Measurements from ENCODE around the gene PID1.
"Not testable (repeated sequence)": the region's sequence is repeated elsewhere in the genome, so short reads cannot be mapped to it uniquely, and the experiment has no call there.

PID1 gene

DNA sequence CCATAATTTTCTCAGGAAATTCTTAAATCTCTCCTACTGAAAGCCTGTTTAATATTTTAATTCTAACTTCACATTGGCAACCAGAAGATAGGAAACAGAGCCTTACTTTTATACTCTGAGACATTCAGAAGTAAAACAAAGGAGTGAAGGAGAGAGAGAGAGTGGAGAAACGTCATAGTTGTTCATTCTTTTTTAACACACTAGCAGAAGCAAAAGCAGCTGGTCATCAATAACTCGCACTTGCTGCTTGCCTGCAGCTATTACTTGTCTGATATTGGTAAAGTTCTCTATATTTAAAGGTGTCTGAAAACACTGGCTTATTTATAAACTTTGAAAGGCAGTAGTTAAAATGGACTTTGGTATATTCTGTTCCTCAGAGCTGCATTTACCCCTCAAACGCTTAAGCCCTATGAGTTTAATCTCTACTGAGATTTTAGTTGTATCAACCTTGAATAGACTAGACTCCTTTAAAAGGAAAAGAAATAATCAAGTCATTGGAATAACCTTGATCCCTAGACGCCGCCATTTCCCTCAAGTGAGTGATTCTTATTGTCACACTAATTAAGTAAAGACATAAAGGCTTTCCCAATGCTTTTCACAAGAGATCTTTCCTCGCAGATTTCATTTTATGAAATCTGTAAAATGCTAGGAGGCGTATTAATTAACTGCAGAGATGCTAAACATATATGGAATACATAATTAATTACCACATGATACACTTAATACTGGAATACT is 182.0 kb downstream of the PID1 start:
- no peak for DNase-seq
- intact Hi-C loops (cut with DNase I): no loop called here

DNA sequence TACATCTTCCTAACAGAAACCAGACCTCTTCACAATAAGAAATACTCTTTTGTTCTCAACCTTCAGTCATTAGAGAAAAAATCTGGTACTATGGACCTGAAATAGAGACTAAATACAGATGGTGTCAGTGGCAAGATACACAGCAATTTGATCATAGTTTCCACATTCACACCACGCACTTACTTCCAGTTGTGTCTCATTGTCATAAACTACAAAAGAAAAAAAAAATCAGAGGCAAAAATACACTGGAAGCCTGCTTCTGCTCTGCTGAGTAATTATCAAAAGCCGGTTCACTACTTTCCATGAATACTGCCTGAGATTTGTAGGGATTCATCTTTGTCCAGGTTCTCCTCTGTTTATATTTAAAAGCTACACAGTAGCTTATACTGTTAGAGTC is 182.6 kb downstream of the PID1 start:
- intact Hi-C loops (cut with DNase I): no loop called here

DNA sequence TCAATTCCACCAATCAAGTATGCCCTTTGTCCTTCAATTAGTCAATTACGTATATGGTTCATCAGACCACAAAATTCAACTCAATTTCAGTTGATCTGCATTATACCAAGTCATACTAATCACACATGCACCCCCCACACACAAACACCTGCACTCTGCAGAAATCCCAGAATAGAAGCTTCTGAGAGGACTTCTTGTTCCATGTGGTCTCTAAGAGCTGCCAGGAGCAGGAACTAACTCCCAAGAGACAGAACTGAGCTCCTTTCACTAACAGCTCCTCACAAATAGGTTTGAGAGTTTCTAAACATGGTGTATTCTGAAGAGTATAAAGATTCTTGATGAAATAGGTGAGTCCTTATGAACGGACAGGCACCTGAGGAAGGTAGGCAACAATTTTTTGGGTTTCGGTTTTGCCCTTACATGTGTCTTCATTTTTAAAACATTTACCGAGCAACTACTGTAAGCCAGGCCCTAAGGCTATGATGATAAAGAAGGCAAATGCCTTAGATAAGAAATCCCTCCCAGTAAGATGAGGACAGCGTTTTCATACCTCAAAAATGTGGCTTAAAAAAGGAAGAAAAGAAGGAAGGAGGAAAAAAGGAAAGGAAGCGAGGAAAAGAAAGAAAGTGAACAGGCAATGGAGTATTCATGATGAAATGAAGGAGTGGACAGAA is 183.1 kb downstream of the PID1 start:
- intact Hi-C loops (cut with DNase I): no loop called here
- no peak for DNase-seq

More for the DNA sequence above, 182.6 kb downstream of the PID1 start:
- no peak for DNase-seq

DNA sequence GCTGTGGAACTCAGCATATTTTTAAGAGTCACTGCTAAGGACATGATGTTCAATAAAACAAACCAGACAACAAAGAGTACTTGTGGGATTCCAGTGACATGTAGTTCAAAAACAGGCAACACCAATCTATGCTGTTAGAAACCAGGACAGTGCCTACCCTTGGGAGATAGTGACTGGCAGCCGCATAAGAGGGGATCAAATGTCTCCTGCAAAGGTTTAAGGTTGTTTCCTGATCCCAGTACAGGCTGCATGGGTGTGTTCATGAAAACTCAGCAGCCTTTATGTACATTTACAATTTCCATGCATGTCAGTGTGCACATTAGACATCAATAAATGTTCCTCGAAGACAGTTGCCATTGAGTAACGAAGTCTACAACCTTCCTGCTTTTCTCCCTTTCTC is 183.8 kb downstream of the PID1 start:
- intact Hi-C loops (cut with DNase I): no loop called here
- no peak for DNase-seq

DNA sequence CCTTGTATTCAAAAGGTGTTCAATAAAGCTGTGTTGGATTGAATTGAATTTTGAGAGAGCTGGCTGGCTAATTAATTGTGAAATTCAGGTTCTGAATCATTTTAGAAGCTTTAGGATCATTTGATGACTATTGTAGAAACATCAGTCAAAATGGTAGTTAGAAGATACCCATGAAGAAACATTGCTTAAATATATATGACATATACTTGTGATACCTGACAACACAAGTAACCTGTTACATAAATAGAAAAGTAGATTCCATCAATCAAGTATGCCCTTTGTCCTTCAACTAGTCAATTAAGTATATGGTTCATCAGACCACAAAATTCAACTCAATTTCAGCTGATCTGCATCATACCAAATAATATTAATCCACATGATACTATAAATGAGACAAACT is 185.6 kb downstream of the PID1 start:
- DNase-seq: no peak
- intact Hi-C loops (cut with DNase I): no loop called here

DNA sequence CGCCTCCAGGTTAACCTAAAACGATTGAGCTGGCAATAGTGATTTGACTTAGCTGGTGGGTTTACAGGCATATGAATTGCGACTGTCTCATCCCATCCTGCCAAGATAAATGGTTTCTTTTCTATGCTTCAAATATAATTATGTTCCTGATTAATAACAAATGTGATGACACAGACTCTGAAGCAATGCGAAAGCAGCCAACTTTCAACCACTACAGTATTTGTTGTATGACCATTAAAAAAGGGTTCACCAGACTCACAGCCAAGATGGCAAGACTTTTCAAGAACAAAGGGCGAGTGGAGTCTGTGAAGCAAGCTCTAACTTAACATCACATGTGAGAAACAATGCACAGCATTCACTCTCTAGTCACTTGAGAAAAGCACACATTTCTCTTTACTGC is 186.6 kb downstream of the PID1 start:
- intact Hi-C loops (cut with DNase I): no loop called here

DNA sequence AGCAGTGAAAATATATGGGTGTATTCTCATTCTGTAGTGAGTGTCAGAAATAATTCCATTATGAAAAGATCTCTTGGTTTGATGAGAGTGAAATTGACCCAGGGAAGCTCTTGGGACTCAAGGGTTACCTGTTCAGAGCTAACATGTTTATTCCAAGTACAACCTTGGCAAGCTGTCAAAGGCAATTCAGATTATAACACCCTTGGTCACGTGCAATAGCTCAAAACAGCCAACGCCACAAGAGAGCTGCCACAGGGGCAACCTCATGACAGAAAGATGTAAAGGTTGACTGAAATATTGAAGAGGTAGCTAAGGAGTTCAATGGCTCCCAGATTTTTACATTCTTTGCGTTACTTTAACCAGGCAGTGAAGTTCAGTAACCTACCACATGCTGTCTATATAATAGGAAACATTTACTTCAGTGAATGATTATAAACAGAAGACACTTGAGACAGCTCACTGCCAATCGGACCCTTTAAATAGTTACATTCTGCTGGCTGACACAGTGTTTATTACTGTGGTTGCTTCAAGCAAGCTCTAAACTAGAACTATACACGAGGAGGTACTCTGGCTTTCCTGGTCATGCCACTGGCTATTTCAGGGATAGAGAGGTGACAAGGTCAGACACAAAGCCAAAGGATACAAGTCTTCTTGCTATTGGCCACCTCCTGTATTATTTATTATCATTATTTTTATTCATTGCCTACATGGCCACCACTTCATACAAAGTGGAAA is 187.3 kb downstream of the PID1 start:
- DNase-seq: no peak
- intact Hi-C loops (cut with DNase I): no loop called here

More for the DNA sequence above, 186.6 kb downstream of the PID1 start:
- DNase-seq: no peak

DNA sequence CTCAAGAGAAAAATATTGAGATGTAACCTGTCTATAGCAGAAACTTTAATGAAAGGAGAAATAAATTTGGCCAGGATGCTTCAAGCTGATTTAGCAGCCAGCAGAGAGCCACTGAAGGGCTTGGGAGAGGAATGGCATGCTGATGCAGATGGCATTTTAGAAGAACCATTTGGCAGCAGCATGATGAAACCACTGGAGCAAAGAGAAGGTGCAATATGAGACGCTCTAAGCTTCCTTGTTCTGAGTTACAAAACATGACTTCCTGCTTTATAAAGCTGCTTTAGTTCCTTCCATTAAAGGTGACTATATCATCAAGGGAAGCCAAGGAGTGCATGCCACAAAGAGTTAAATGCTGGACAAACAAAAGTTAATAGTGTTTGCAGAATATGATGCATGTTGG is 189.7 kb downstream of the PID1 start:
- no peak for DNase-seq
- intact Hi-C loops (cut with DNase I): no loop called here

DNA sequence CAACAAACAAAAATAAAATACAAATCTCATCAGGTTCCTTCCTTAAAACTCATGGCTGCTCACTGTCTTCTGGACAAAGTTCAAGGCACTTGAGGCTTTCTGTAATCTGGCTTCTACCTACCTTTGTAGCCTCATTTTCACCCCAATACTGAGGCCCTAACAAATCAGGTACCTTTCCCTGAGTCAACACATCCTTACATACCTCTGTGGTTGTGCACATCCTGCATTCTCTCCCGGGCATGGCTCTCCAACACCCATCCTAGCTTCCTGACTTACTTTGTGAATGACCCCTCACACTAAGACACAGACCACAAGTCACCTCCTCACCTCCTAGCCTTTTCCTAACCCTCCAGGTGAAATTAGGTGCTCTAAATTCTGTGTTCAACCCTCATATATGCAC is 190.9 kb downstream of the PID1 start:
- no peak for DNase-seq
- intact Hi-C loops (cut with DNase I): no loop called here

DNA sequence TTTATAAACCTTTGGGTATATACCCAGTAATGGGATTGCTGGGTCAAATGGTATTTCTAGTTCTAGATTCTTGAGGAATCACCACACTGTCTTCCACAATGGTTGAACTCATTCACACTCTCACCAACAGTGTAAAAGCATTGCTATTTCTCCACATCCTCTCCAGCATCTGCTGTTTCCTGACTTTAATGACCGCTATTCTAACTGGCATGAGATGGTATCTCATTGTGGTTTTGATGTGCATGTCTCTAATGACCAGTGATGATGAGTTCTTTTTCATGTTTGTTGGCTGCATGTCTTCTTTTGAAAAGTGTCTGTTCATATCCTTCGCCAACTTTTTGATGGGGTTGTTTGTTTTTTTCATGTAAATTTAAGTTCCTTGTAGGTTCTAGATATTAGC is 194.2 kb downstream of the PID1 start:
- intact Hi-C loops (cut with DNase I); DNase-seq: not testable (repeated sequence)

DNA sequence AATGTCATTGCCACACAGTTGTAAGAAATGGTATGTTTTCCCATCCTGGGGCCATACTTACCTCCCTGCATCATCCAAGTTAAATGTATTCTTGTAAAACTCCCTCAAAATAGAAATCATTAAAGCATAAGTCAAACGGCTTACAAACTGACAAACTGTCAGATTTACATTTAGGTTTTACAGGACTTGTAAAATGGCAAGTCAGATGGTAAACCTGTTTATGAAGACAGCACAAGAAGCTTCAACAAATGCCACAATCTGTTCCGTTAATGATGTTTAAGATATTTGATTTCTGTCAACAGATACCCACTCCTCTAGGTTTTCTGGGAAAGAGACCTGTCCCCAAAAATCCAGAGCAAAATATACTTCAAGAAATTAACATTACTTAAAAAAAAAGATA is 197.2 kb downstream of the PID1 start:
- intact Hi-C loops (cut with DNase I): no loop called here

DNA sequence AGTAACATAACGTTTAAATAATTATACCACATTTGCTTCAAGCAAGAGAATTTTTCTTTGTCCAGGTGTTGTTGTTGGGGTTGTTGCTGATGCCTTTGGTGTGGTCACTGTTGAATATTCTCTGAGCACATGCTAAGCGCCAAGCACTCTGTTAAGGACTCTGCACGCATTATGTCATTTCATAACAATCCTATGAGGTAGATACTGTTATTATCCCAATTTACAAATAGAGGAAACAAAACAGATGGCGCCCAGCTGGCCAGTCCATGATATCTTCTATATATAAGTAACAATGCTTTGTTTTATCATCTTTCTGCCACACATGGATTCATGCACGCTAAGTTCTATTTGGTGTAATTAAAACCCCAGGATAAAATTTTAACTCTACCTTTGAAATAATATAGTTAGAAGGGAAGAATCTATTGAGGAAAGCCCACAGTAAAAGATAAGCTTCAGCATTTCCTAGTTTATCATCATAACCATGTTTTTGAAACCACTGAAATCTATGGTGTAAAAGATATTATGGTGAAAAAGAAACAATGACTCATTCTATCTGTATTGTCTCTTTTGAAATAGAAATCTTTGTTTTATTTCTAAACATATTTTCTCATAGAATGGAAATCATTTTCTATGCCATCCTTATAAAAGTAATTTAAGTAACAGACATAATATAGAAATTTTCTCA is 199.7 kb downstream of the PID1 start:
- DNase-seq: no peak
- intact Hi-C loops (cut with DNase I): no loop called here

More for the DNA sequence above, 197.2 kb downstream of the PID1 start:
- DNase-seq: no peak

DNA sequence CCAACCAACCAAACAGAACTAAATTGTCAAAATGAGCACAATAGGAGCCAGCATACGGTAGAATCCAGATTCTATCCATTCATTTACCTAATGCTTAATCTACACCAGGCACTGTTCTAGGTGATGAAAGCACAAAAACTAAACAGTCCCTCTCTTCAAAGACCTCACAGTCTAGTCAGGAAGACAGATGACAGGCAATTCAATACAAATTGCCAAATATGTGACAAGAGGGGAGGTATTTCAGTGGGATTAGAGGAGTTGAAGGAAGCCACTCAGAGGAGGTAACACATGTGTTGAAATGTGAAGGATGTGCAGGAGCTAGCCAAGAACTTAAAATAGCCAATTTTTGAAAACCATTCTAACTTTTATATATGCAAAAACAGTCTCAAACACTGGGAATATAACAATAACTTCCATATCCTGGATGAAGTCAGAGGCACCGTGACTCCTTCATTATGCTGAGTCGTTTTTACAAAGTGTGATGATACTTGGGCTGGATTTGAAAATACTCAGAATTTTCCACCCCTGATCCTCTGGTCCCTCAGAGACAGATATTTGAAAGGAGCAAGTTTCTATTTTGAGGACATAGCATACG is 204.9 kb downstream of the PID1 start:
- no peak for DNase-seq
- intact Hi-C loops (cut with DNase I): no loop called here

DNA sequence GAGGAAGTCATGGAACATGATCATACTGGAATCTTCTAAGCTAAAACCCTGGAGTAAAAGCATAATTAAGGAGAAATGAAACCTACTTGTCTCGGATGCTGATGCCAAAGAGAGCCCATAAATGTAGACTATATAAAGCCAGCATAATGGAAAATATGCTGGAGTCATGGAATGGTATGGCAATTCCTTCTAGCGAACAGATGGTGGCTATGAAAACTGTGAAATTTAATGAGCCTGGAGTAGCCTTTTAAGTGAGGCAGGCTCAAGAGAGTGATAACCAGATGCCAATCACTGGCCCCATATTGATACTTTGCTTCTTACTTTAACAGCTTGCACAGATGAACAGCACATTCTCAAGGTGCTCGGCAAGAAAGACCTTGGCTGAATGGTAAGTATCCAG is 206.3 kb downstream of the PID1 start:
- no peak for DNase-seq
- intact Hi-C loops (cut with DNase I): no loop called here

DNA sequence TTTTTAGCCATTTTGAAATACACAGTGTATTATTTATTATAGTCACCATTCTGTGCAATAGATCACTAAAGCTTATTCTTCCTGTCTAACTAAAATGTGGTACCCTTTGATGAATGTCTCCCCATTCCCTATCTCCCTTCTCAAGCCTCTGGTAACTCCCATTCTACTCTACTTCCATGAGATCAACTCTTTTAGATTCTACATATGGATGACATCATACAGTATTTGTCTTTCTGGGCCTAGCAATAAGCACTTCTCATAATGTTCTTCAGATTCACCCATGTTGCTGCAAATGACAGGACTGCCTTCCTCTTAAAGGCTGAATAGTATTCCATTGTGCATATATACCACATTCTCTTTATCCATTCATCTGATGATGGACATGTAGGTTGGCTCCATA is 210.9 kb downstream of the PID1 start:
- no peak for DNase-seq
- intact Hi-C loops (cut with DNase I): no loop called here

DNA sequence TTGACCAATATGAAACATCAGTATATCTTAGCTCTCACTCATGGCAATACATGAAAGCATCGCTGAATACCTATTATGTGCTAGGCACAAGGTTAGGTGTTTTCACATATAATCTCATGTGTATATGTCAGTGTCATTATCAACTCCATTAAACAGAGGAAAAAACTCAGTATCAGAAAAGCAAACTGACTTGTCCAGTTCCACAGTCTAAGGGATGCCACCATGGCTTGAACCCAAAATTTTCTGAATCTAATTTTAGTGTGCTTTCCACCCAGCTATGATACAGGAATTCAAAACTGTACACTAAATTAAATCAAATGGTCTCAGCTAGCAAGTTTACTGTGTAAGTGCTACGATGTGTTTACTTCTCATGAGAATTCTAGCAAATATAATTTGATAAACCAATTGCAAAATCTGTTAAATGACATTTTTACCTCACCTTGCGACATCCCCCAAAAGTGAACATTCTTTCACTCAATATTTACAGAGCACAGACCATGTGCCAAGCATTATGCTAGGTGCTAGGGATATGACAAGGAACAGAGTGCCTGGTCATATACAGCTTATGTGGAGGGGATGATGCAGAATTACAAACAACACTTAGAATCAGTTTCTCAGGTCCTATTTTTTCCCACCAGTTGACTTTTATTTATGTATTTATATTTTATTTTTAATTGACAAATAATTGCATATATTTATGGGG is 211.6 kb downstream of the PID1 start:
- intact Hi-C loops (cut with DNase I): no loop called here
- DNase-seq: no peak

DNA sequence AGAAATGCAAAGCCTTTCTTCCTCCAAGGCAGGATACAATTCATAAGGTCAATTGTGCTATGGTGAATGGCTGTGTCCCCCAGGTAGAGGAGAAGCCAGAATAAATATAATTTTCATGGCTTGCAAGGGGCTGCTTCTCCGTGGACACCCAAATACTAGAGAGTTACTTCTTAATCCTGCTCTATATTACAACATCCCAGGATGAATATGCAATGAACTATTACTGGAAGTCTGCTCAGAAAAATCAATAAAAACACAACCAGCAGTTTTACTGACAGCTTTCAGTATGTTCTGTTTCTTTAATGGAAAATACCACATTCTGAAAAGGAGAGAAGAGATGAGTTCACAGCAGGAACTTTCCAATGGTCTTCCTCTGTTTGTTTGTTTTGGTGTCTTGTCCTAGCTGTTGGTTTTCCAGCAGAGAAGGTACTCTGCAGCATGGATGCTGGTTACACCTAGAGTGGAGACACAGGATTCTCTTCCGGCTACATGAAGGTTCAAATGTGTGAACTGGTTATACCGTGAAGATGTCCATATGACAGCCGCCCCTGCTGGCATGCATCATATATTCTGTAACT is 213.0 kb downstream of the PID1 start:
- intact Hi-C loops (cut with DNase I): no loop called here
- no peak for DNase-seq

DNA sequence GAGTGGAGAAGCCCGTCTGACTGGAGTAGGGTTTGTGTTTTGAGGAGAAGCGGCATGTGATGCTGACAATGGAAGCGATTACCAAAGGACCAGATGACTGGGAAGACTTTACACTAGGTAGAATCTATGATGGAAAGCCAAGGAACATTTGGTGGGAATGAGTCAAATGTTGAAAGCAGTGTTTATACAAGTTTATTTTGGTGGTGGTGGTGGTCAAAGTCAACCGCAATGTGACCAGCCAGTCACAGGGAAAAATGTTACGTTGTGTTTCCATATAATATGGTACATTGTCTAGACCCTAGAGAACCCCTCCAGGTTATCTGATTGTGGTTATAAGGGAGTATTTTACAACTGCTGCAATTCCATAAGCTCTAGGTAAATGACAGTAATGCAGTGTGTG is 216.8 kb downstream of the PID1 start:
- no peak for DNase-seq
- intact Hi-C loops (cut with DNase I): no loop called here

DNA sequence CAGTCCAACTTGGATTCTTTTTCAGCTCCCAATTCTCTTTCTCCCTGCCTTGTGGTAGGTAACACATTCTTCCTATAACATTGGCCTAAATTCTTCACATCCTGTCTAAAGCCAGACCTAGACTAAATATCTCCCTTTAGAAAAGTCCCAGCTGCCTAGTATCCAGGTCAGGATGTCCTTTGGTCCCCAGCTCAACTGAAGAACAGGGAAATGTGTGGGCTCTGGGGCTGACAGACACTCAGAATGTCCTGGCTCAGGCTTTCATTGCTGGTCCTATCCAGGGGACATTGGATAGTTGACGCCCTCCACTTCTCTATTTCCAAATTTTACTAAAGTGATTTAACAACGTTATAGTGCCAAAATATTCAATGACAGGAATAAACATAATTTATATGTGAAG is 219.3 kb downstream of the PID1 start:
- intact Hi-C loops (cut with DNase I): no loop called here
- no peak for DNase-seq

Data from head of caudate nucleus (tissue), 42 donors.